PC-9 (cell line): ENCODE results near the gene CHMP4B.

Source experiments
- EZH2 ChIP-seq: fragments of 200-600 bp; sonication (generic); IDR thresholded peaks from 2 replicates; pipeline ENCODE4 v1.8.0; 2017; ENCODE audit warnings: antibody characterized with exemption, low read depth
- TF ChIP-seq, protein P1 (sequence below): fragments of 200-600 bp; sonication (generic); conservative IDR thresholded peaks from 2 replicates; pipeline ENCODE4 v1.6.1; 2017; ENCODE audit warnings: mixed run types, antibody characterized with exemption, mild to moderate bottlenecking, moderate library complexity

DNA sequence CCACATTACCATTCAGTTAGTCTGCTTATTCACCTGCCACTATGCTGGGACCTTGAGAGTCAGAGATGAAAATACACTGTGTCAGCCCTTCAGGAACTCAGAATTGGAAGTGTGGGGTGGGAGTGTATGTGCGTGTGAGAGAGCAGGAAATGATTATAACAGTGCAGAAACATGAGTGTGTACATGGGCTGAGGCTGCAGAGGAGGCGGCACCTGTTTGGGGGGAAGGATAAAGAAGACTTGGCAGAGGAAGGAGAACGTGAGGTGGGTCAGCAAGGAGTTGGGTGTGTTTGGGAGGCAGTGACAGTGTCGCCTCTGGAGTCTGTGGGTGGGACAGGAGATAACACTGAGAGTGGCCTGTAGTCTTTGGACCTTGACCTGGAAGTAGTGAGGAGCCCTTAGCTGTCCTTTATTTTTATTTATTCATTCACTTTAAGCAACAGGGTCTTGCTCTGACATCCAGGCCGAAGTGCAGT is 3.1 kb downstream of the CHMP4B start:
- TF ChIP-seq, protein P1, sequence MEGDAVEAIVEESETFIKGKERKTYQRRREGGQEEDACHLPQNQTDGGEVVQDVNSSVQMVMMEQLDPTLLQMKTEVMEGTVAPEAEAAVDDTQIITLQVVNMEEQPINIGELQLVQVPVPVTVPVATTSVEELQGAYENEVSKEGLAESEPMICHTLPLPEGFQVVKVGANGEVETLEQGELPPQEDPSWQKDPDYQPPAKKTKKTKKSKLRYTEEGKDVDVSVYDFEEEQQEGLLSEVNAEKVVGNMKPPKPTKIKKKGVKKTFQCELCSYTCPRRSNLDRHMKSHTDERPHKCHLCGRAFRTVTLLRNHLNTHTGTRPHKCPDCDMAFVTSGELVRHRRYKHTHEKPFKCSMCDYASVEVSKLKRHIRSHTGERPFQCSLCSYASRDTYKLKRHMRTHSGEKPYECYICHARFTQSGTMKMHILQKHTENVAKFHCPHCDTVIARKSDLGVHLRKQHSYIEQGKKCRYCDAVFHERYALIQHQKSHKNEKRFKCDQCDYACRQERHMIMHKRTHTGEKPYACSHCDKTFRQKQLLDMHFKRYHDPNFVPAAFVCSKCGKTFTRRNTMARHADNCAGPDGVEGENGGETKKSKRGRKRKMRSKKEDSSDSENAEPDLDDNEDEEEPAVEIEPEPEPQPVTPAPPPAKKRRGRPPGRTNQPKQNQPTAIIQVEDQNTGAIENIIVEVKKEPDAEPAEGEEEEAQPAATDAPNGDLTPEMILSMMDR: no peak
- no peak for TF ChIP-seq EZH2
